PC-9 (cell line): ENCODE results near the gene DMGDH.

Experiments used
- EZH2 ChIP-seq: fragments of 200-600 bp; sonication (generic); IDR thresholded peaks from 2 replicates; pipeline ENCODE4 v1.8.0; 2017; ENCODE audit warnings: antibody characterized with exemption, low read depth
- TF ChIP-seq, protein P1 (sequence below): fragments of 200-600 bp; sonication (generic); conservative IDR thresholded peaks from 2 replicates; pipeline ENCODE4 v1.6.1; 2017; ENCODE audit warnings: mixed run types, antibody characterized with exemption, mild to moderate bottlenecking, moderate library complexity

DNA sequence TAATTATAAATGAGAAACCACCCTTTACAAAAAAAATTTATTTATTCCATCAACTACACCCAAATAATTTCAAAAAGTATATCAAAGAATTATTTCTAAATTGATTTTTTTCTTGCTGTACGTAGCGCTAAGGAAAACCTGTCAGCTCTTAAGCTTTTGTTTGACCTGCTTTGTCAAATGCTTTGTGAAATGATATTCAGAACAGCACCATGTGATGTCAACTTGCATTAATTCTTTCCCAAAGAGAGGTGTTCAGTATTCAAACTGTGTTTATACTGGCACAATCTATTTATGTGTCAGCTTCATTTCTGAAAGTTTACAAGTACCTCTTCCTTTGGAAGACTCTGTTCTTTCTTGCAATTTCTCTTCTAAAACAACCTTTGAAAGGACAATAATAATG, 72.4 kb downstream of the DMGDH start:
- TF ChIP-seq, protein P1, sequence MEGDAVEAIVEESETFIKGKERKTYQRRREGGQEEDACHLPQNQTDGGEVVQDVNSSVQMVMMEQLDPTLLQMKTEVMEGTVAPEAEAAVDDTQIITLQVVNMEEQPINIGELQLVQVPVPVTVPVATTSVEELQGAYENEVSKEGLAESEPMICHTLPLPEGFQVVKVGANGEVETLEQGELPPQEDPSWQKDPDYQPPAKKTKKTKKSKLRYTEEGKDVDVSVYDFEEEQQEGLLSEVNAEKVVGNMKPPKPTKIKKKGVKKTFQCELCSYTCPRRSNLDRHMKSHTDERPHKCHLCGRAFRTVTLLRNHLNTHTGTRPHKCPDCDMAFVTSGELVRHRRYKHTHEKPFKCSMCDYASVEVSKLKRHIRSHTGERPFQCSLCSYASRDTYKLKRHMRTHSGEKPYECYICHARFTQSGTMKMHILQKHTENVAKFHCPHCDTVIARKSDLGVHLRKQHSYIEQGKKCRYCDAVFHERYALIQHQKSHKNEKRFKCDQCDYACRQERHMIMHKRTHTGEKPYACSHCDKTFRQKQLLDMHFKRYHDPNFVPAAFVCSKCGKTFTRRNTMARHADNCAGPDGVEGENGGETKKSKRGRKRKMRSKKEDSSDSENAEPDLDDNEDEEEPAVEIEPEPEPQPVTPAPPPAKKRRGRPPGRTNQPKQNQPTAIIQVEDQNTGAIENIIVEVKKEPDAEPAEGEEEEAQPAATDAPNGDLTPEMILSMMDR, result no peak
- TF ChIP-seq EZH2, result no peak
